ENCODE measurements around the gene STARD6.

Gene STARD6

GRCh38 chr18:54278615-54279014 lies 79.0 kb downstream of the STARD6 start:
- peak overlapping the region; percentile 67 for H3K27ac ChIP-seq
- TF ChIP-seq, protein P1, sequence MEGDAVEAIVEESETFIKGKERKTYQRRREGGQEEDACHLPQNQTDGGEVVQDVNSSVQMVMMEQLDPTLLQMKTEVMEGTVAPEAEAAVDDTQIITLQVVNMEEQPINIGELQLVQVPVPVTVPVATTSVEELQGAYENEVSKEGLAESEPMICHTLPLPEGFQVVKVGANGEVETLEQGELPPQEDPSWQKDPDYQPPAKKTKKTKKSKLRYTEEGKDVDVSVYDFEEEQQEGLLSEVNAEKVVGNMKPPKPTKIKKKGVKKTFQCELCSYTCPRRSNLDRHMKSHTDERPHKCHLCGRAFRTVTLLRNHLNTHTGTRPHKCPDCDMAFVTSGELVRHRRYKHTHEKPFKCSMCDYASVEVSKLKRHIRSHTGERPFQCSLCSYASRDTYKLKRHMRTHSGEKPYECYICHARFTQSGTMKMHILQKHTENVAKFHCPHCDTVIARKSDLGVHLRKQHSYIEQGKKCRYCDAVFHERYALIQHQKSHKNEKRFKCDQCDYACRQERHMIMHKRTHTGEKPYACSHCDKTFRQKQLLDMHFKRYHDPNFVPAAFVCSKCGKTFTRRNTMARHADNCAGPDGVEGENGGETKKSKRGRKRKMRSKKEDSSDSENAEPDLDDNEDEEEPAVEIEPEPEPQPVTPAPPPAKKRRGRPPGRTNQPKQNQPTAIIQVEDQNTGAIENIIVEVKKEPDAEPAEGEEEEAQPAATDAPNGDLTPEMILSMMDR (conservative IDR thresholded peaks at IDR 0.05): no peak

DNA sequence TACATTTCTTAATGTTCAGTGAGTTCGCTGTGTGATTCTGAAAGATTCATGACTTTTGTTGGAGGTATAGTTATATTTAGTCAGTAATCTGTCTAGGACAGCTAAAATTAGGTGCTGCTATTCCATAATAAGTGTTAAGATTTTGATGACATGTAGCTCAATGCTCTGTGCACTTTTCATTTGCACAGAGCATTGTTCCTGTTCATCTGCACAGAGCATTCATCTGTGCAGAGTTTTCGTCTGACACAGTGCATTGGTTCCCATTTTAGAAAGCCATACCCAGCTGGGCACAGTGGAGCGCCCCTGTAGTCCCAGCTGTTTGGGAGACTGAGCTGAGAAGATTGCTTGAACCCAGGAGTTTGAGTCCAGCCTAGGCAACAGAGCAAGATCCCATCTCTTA lies 79.8 kb downstream of the STARD6 start:
- TF ChIP-seq, protein P1 (conservative IDR thresholded peaks at IDR 0.05): no peak
- H3K27ac ChIP-seq: no peak overlapping the region
